ENCODE results near the gene GRK4. TPM values are rescaled to one million over a fixed set of nuclear protein-coding genes. Genes with fewer than 3 reads are reported as not detected.

GRK4 gene
- total RNA-seq, 1 experiment from 2014 or later = 4.2 TPM

DNA sequence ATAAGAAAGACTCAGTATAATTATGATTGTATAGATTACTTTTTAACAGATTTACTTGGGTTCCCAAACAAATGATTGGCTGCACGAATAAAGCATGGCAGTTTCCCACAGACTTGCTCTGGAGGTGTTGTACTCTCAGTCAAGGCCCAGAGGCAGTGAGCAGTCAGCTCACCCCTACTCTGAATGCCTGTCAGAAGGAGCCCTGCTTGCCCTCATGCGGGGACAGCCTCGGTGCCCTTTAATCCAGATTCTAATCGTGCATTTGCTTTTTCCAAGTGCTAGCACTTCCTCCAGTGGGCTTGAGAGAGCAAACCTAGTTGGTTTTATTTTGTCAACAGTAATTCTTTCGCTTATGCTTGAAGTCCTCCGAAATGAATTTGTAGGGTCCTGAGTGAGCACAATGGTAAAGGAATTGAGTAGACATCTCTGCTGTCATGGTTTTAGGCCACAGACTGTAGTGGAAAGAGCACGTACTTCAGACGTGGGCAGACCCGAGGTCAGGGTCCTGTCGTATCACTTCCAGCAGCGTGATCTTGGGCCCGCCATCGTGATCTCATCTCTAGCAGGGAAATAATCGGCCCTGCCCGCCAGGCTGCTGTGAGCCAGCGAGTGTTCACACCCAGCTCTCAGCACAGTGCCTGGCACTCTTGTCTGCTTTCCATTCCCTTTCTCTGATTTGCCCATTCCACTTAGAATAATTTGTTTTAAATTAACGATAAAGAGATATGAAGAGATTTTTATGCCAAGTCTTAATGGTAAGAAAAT, 48.3 kb downstream of the GRK4 start:
- intact Hi-C loops (cut with micrococcal nuclease) = no loop called here
- DNase-seq (ENCODE audit: low read depth, low spot score) (no peak), ATAC-seq (no peak)
- peaks cover 0 to 11% of the 10 kb centered on the region in 2 experiments; a peak in 2 of 4 replicates for H3K4me1 ChIP-seq (ENCODE audit: control insufficient read depth in 1 of 2, insufficient read depth in 2 of 2, low read length in 2 of 2)
- no peaks in the 10 kb centered on the region for H3K79me2 ChIP-seq (ENCODE audit: insufficient read depth, low read length)
- no peak overlapping the region for H3K4me3 ChIP-seq (replicated peaks in 1 of 2; ENCODE audit: low read depth in 1 of 2, low read length in 2 of 2)
- CTCF ChIA-PET = interaction anchor here (1.5 kb wide), 1 partner anchor 34 kb away, joined by 4 read pairs; no protein-coding TSS in a partner anchor
- no peak overlapping the region for H2AFZ ChIP-seq (ENCODE audit: low read depth, low read length, poor library complexity, severe bottlenecking)
- no peak overlapping the region for H3K9ac ChIP-seq (ENCODE audit: low read length)
- no peak overlapping the region for H3K27ac ChIP-seq (ENCODE audit: low read depth, low read length)
- POLR2A ChIA-PET = no interaction called here
- BruUV-seq (replicated peaks) = no TSS peak
- no peaks in the 10 kb centered on the region for H3K9me3 ChIP-seq (ENCODE audit: control insufficient read depth in 1 of 2, insufficient read depth in 1 of 2, low read depth in 1 of 2, low read length in 2 of 2)
- TF ChIP-seq SRF (IDR thresholded peaks at IDR 0.05; ENCODE audit: low read depth) (no peak), EZH2phosphoT487 (IDR thresholded peaks at IDR 0.05; ENCODE audit: borderline replicate concordance) (no peak), SIN3A (IDR thresholded peaks at IDR 0.05; ENCODE audit: low read depth) (no peak), CEBPB (IDR thresholded peaks at IDR 0.05; ENCODE audit: low read depth) (no peak), TCF7L2 (IDR thresholded peaks at IDR 0.05; ENCODE audit: borderline replicate concordance, extremely low read depth, insufficient read depth, insufficient read length) (no peak), POLR2AphosphoS5 (IDR thresholded peaks at IDR 0.05; ENCODE audit: low read depth, low read length) (no peak), ZFX (IDR thresholded peaks at IDR 0.05) (no peak), CBX3 (IDR thresholded peaks at IDR 0.05; ENCODE audit: low read depth) (no peak), EGR1 (IDR thresholded peaks at IDR 0.05; ENCODE audit: low read depth) (no peak), FOSL1 (IDR thresholded peaks at IDR 0.05; ENCODE audit: low read depth) (no peak)
- TF ChIP-seq, protein P1, sequence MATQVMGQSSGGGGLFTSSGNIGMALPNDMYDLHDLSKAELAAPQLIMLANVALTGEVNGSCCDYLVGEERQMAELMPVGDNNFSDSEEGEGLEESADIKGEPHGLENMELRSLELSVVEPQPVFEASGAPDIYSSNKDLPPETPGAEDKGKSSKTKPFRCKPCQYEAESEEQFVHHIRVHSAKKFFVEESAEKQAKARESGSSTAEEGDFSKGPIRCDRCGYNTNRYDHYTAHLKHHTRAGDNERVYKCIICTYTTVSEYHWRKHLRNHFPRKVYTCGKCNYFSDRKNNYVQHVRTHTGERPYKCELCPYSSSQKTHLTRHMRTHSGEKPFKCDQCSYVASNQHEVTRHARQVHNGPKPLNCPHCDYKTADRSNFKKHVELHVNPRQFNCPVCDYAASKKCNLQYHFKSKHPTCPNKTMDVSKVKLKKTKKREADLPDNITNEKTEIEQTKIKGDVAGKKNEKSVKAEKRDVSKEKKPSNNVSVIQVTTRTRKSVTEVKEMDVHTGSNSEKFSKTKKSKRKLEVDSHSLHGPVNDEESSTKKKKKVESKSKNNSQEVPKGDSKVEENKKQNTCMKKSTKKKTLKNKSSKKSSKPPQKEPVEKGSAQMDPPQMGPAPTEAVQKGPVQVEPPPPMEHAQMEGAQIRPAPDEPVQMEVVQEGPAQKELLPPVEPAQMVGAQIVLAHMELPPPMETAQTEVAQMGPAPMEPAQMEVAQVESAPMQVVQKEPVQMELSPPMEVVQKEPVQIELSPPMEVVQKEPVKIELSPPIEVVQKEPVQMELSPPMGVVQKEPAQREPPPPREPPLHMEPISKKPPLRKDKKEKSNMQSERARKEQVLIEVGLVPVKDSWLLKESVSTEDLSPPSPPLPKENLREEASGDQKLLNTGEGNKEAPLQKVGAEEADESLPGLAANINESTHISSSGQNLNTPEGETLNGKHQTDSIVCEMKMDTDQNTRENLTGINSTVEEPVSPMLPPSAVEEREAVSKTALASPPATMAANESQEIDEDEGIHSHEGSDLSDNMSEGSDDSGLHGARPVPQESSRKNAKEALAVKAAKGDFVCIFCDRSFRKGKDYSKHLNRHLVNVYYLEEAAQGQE (IDR thresholded peaks at IDR 0.05; ENCODE audit: low read depth) = no peak
- TF ChIP-seq, protein P2, sequence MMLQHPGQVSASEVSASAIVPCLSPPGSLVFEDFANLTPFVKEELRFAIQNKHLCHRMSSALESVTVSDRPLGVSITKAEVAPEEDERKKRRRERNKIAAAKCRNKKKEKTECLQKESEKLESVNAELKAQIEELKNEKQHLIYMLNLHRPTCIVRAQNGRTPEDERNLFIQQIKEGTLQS (IDR thresholded peaks at IDR 0.05) = no peak
- H3K27me3 ChIP-seq (ENCODE audit: insufficient read depth, low read length) = no peaks in the 10 kb centered on the region
- no peaks in the 10 kb centered on the region for H4K20me1 ChIP-seq (ENCODE audit: insufficient read depth)
- no peaks in the 10 kb centered on the region for H3K36me3 ChIP-seq (ENCODE audit: control insufficient read depth in 1 of 2, insufficient read depth in 2 of 2, low read length in 2 of 2)
- H3K4me2 ChIP-seq (ENCODE audit: low read length) = no peak overlapping the region
- no peaks in the 10 kb centered on the region for H3K9me2 ChIP-seq (ENCODE audit: insufficient read depth)
- RAD21 ChIA-PET (ENCODE audit: low non-redundant PET in 1 of 2, low total read pairs in 2 of 2, uncharacterized antibody in 2 of 2, unreplicated experiment in 2 of 2) = no interaction called here
